IMR-90 (cell line): ENCODE data around the gene GMNC. TPM values are rescaled to one million over a fixed set of nuclear protein-coding genes. Genes with fewer than 3 reads are reported as not detected.

Experiments
- ATAC-seq: fragments of 200-7000 bp; cut with Tn5 transposase; 2 replicates; pipeline ENCODE4 v1.9.1; 2020; ENCODE audit warnings: low read depth, mild to moderate bottlenecking, moderate library complexity
- BruUV-seq: library from RNA; stranded (reverse); fragments of 400-500 nt; replicated peaks from 2 replicates; lab custom pipeline; 2021; lab: Mats Ljungman, UMichigan
- CTCF ChIA-PET: fragments of 300-600 bp; formaldehyde crosslinking; extraction: SDS; loops from one replicate; lab custom pipeline; 2021; ENCODE audit warnings: antibody characterized with exemption; lab: Yijun Ruan, JAX
- POLR2A ChIA-PET: fragments of 300-600 bp; sonication (Branson Sonifier 250); formaldehyde crosslinking; loops from one replicate; lab custom pipeline; 2022; ENCODE audit warnings: antibody characterized with exemption; ENCODE audit not compliant: unreplicated experiment; lab: Charles Lee
- DNase-seq: peaks from one replicate; pipeline ENCODE4 v3.0.0; 2013
- H2AFZ ChIP-seq: replicated peaks from 2 replicates; pipeline ENCODE3; 2013; ENCODE audit warnings: low read length, mild to moderate bottlenecking; ENCODE audit not compliant: poor library complexity
- H2AK5ac ChIP-seq: 2 replicates; pipeline ENCODE4 v1.6.1; 2013; ENCODE audit warnings: low read depth, low read length, inconsistent platforms
- H2AK9ac ChIP-seq: replicated peaks from 2 replicates; pipeline ENCODE3; 2013; ENCODE audit warnings: mild to moderate bottlenecking, low read depth, low read length, moderate library complexity; ENCODE audit not compliant: poor library complexity
- H2BK120ac ChIP-seq: 2 replicates; pipeline ENCODE4 v1.6.1; 2013; ENCODE audit warnings: low read depth, low read length, inconsistent platforms
- H2BK15ac ChIP-seq: 3 replicates; pipeline ENCODE4 v1.6.1; 2013; ENCODE audit warnings: low read depth, low read length, inconsistent platforms
- H2BK20ac ChIP-seq: 2 replicates; pipeline ENCODE4 v1.6.1; 2013; ENCODE audit warnings: low read depth, mild to moderate bottlenecking, inconsistent platforms, low read length, moderate library complexity
- H2BK5ac ChIP-seq: 2 replicates; pipeline ENCODE4 v1.6.1; 2013; ENCODE audit warnings: mild to moderate bottlenecking, low read depth, low read length, inconsistent platforms; ENCODE audit not compliant: poor library complexity, severe bottlenecking
- H3K14ac ChIP-seq: replicated peaks from 2 replicates; pipeline ENCODE4 v1.6.1; 2013; ENCODE audit warnings: low read depth, low read length, inconsistent platforms
- H3K18ac ChIP-seq: 2 replicates; pipeline ENCODE4 v1.6.1; 2013; ENCODE audit warnings: low read depth, low read length, control low read depth
- H3K23ac ChIP-seq: 2 replicates; pipeline ENCODE4 v1.6.1; 2013; ENCODE audit warnings: low read depth, low read length, inconsistent platforms
- H3K27ac ChIP-seq: 2 replicates; pipeline ENCODE4 v1.5.1; 2013; ENCODE audit warnings: mild to moderate bottlenecking, control low read depth, low read length; ENCODE audit not compliant: insufficient read depth
- H3K27me3 ChIP-seq: 2 replicates; pipeline ENCODE4 v1.6.1; 2013; ENCODE audit warnings: low read length; ENCODE audit not compliant: control insufficient read depth, insufficient read depth
- H3K36me3 ChIP-seq: 2 replicates; pipeline ENCODE4 v1.6.1; 2013; ENCODE audit warnings: low read length, mixed read lengths; ENCODE audit not compliant: control insufficient read depth, insufficient read depth
- H3K4ac ChIP-seq: 2 replicates; pipeline ENCODE4 v1.6.1; 2013; ENCODE audit warnings: low read depth, low read length, inconsistent platforms
- H3K4me1 ChIP-seq: 2 replicates; pipeline ENCODE4 v1.6.1; 2013; ENCODE audit warnings: low read length, mixed read lengths; ENCODE audit not compliant: control insufficient read depth, insufficient read depth
- H3K4me2 ChIP-seq: 2 replicates; pipeline ENCODE4 v1.6.1; 2013; ENCODE audit warnings: low read depth, mild to moderate bottlenecking, control low read depth, low read length, moderate library complexity
- H3K4me3 ChIP-seq: 2 replicates; pipeline ENCODE4 v1.5.1; 2013; ENCODE audit warnings: low read depth, mild to moderate bottlenecking, control low read depth, low read length, moderate library complexity; ENCODE audit not compliant: insufficient read depth
- H3K56ac ChIP-seq: 2 replicates; pipeline ENCODE4 v1.6.1; 2013; ENCODE audit warnings: low read length, inconsistent platforms; ENCODE audit not compliant: insufficient read depth; ENCODE audit errors: extremely low read depth
- H3K79me1 ChIP-seq, 2 experiments: 2 replicates each; pipeline ENCODE4 v1.6.1; 2013; ENCODE audit warnings: low read length in 2 of 2, inconsistent platforms in 1 of 2, low read depth in 1 of 2
- H3K9ac ChIP-seq: 2 replicates; pipeline ENCODE4 v1.6.1; 2013; ENCODE audit warnings: low read depth, low read length, control low read depth
- H3K9me1 ChIP-seq: 2 replicates; pipeline ENCODE4 v1.6.1; 2013; ENCODE audit warnings: low read length, inconsistent platforms; ENCODE audit not compliant: insufficient read depth
- H3K9me3 ChIP-seq: 2 replicates; pipeline ENCODE4 v1.6.1; 2013; ENCODE audit warnings: low read length; ENCODE audit not compliant: control insufficient read depth, insufficient read depth
- H4K20me1 ChIP-seq: 2 replicates; pipeline ENCODE4 v1.6.1; 2013; ENCODE audit warnings: low read length, inconsistent platforms; ENCODE audit not compliant: insufficient read depth
- H4K5ac ChIP-seq: 2 replicates; pipeline ENCODE4 v1.6.1; 2013; ENCODE audit warnings: mild to moderate bottlenecking, low read depth, low read length, control low read depth
- H4K8ac ChIP-seq, 2 experiments: 2 replicates each; pipeline ENCODE4 v1.6.1; 2013; ENCODE audit warnings: low read depth in 2 of 2, low read length in 2 of 2, control low read depth in 1 of 2, inconsistent platforms in 1 of 2
- H4K91ac ChIP-seq: 2 replicates; pipeline ENCODE4 v1.6.1; 2013; ENCODE audit warnings: low read depth, low read length, inconsistent platforms; ENCODE audit not compliant: insufficient read depth
- CEBPB ChIP-seq: IDR thresholded peaks from 2 replicates; pipeline ENCODE4 v1.6.1; 2012; ENCODE audit warnings: low read depth, low read length, improper control_type of control experiment
- RFX5 ChIP-seq: IDR thresholded peaks from 2 replicates; pipeline ENCODE4 v1.8.0; 2012; ENCODE audit warnings: low read depth, mild to moderate bottlenecking, low read length, moderate library complexity
- WGBS, 2 experiments: methylation state at CpG; one replicate each; pipeline versions ENCODE4 v1.1.5 to v1.1.7; 2013; ENCODE audit warnings: missing lambda C conversion rate in 2 of 2; ENCODE audit not compliant: insufficient read length in 1 of 2; ENCODE audit errors: extremely low coverage in 2 of 2; 5-methylcytosine and 5-hydroxymethylcytosine counted together
- dilution Hi-C: fragments of 300-500 bp; cut with HindIII; formaldehyde crosslinking; loops from one replicate; pipeline ENCODE4 v1.14.3; 2018; ENCODE audit warnings: low sequenced_read_pairs; ENCODE audit not compliant: unreplicated experiment
- in situ Hi-C: fragments of 300-500 bp; cut with MboI; formaldehyde crosslinking; loops from 3 replicates; pipeline ENCODE4 v1.14.3; 2019; ENCODE audit warnings: low sequenced_read_pairs, inconsistent platforms, mixed read lengths
- intact Hi-C: fragments of 100-400 bp; cut with micrococcal nuclease; formaldehyde crosslinking; loops from 2 replicates; pipeline ENCODE4 v1.10.0; 2022
- polyA plus RNA-seq, 3 experiments: library from polyadenylated mRNA; depleted of rRNA; stranded (reverse); fragments of >200 nt; gene quantifications; 2 replicates each; pipeline ENCODE4 v1.2.3, GENCODE V29; 2012; ENCODE audit warnings: low replicate concordance in 1 of 3
- total RNA-seq: library from RNA; depleted of rRNA; stranded (reverse); fragments of >200 nt; gene quantifications from 2 replicates; pipeline ENCODE4 v1.2.3, GENCODE V29; 2012

The GMNC gene
- total and polyA plus RNA-seq, 2 of the 4 experiments (the other 2 are of a cell fraction) = 0.15 to 0.18 TPM

GRCh38 chr3:190825386-190826016 is 37.0 kb downstream of the GMNC start:
- H2BK5ac ChIP-seq = no peak overlapping the region
- H2AK9ac ChIP-seq = no peak overlapping the region
- ATAC-seq (no peak), DNase-seq (no peak)
- no peak overlapping the region for H3K56ac ChIP-seq
- no peak overlapping the region for H3K23ac ChIP-seq
- H2AFZ ChIP-seq = no peak overlapping the region
- 83% methylated on average over 1 of the region's 4 CpGs; no CpG with 5 or more reads in 1 of the 2 experiments for WGBS, 2 experiments
- H3K18ac ChIP-seq = no peak overlapping the region
- in situ Hi-C loops (no loop called here), intact Hi-C loops (no loop called here), dilution Hi-C loops (no loop called here)
- CTCF ChIA-PET = interaction anchor here (1.1 kb wide), 1 partner anchor 13 kb away, joined by 3 read pairs; no protein-coding TSS in a partner anchor
- no peak overlapping the region for H3K4me3 ChIP-seq
- no peaks in the 10 kb centered on the region for H3K79me1 ChIP-seq
- H2BK120ac ChIP-seq = no peak overlapping the region
- H3K14ac ChIP-seq = no peak overlapping the region
- H3K27me3 ChIP-seq = no peaks in the 10 kb centered on the region
- no peak overlapping the region for H2BK15ac ChIP-seq
- no peak overlapping the region for H4K5ac ChIP-seq
- H3K36me3 ChIP-seq = no peaks in the 10 kb centered on the region
- no peak overlapping the region for H4K91ac ChIP-seq
- no peaks in the 10 kb centered on the region for H3K4me1 ChIP-seq
- BruUV-seq = no TSS peak
- H2AK5ac ChIP-seq = no peak overlapping the region
- no peak overlapping the region for H4K8ac ChIP-seq
- no peaks in the 10 kb centered on the region for H3K9me1 ChIP-seq
- H3K4me2 ChIP-seq = no peak overlapping the region
- H3K4ac ChIP-seq = no peak overlapping the region
- H3K27ac ChIP-seq = no peak overlapping the region
- no peak overlapping the region for H3K9ac ChIP-seq
- H4K20me1 ChIP-seq = no peaks in the 10 kb centered on the region
- TF ChIP-seq RFX5 = no peak
- peak; percentile 63; the same call in 1 of the 2 replicates for TF ChIP-seq CEBPB
- POLR2A ChIA-PET = no interaction called here
- no peak overlapping the region for H2BK20ac ChIP-seq
- H3K9me3 ChIP-seq = no peaks in the 10 kb centered on the region
